ENCODE measurements around the gene FOXD2.

FOXD2 gene

DNA sequence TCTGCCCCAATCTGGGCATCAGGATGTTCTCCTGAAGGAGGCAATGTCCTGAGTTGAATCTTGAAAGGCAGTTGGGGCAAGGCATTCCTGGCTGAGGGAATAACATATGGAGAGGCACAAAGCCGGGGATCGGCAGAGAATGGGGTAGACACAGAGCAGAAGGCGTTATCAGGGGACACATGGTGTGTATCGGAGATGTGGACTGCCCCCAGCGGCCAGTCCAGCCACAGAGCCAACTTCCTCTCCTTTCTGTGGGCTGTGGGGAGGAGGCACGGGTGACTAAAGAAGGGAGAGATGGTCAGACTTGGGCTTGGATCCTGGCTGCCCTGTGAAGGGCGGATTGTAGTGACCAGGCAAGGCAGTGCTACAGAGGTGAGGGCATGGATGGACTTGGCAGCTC lies 32.1 kb downstream of the FOXD2 start:
- H2BK15ac ChIP-seq (ENCODE audit: low read length), result no peak overlapping the region
- no peak overlapping the region for H2BK12ac ChIP-seq (ENCODE audit: low read length)
- H4K8ac ChIP-seq (ENCODE audit: low read depth, low read length), result no peak overlapping the region
- H3K4me2 ChIP-seq (ENCODE audit: insufficient read depth, low read length, poor library complexity, severe bottlenecking), result no peak overlapping the region
- no peak overlapping the region for H4K91ac ChIP-seq (ENCODE audit: low read depth, low read length, poor library complexity)
- peak overlapping the region; percentile 40 for H2AK5ac ChIP-seq (ENCODE audit: low read depth, low read length)
- no peak overlapping the region for H3K4ac ChIP-seq (ENCODE audit: low read length)
- peaks cover 0 to 6% (median 0%) of the 10 kb centered on the region in 3 experiments for H3K27me3 ChIP-seq (ENCODE audit: control insufficient read depth in 3 of 3, insufficient read depth in 3 of 3, low read depth in 1 of 3, low read length in 3 of 3)
- H3K14ac ChIP-seq (ENCODE audit: low read length), result no peak overlapping the region
- no peaks in the 10 kb centered on the region for H3K36me3 ChIP-seq (replicated peaks in 1 of 2; ENCODE audit: control insufficient read depth in 2 of 2, insufficient read depth in 2 of 2, low read length in 2 of 2)
- H2BK120ac ChIP-seq (ENCODE audit: low read depth, low read length), result no peak overlapping the region
- no peak overlapping the region for H2AFZ ChIP-seq (ENCODE audit: low read length)
- H3K4me3 ChIP-seq (ENCODE audit: low read length in 2 of 2), result peak overlapping the region in 1 of 2 donors; percentile 14
- H3K79me1 ChIP-seq (ENCODE audit: low read depth, low read length), result no peaks in the 10 kb centered on the region
- no peak overlapping the region for H3K18ac ChIP-seq (ENCODE audit: low read length)
- no peak for DNase-seq (ENCODE audit: low spot score)
- H3K9ac ChIP-seq (ENCODE audit: low read depth, low read length, poor library complexity), result no peak overlapping the region
- no peaks in the 10 kb centered on the region for H3K9me3 ChIP-seq (replicated peaks in 1 of 2; ENCODE audit: control insufficient read depth in 2 of 2, insufficient read depth in 1 of 2, low read depth in 1 of 2, low read length in 2 of 2)
- H2BK5ac ChIP-seq (ENCODE audit: low read length), result no peak overlapping the region
- no peak overlapping the region for H3K27ac ChIP-seq (replicated peaks; ENCODE audit: low read length)
- peak overlapping the region; percentile 50 for H3K23ac ChIP-seq (ENCODE audit: low read depth, low read length, poor library complexity)
- no peaks in the 10 kb centered on the region for H3K4me1 ChIP-seq (ENCODE audit: control insufficient read depth in 2 of 2, insufficient read depth in 1 of 2, low read depth in 1 of 2, low read length in 2 of 2)
- WGBS, 2 donors (ENCODE audit: extremely low coverage in 2 of 2, insufficient read length in 2 of 2, insufficient replicate concordance in 1 of 2), result no CpG with 5 or more reads among the region's 7 CpGs

DNA sequence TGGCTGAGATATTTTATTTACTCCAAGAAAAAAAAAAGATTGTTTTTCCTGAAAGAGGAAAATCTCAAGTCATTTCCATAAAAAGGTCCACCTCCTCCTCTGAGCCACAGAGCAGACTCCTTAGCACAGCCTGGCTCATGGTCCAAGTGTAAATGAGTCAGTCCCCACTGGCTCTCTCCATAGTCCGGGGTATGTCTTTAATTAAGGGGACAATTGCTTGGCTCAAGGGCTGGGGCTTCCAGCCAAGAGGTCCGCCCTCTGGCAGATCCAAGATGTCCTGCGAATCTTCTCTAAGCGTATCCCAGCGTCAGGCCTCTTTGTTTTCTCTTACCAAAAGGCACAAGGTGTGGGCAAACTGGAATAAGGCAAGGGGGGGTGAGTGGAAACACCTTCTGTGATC lies 33.3 kb downstream of the FOXD2 start:
- no peak overlapping the region for H2BK120ac ChIP-seq (ENCODE audit: low read depth, low read length)
- no peak overlapping the region for H3K4ac ChIP-seq (ENCODE audit: low read length)
- H4K8ac ChIP-seq (ENCODE audit: low read depth, low read length), result no peak overlapping the region
- no peak overlapping the region for H2AK5ac ChIP-seq (ENCODE audit: low read depth, low read length)
- no peaks in the 10 kb centered on the region for H3K9me3 ChIP-seq (replicated peaks in 1 of 2; ENCODE audit: control insufficient read depth in 2 of 2, insufficient read depth in 1 of 2, low read depth in 1 of 2, low read length in 2 of 2)
- H3K4me3 ChIP-seq (ENCODE audit: low read length in 2 of 2), result no peak overlapping the region
- no peak overlapping the region for H3K18ac ChIP-seq (ENCODE audit: low read length)
- no peak overlapping the region for H3K9ac ChIP-seq (ENCODE audit: low read depth, low read length, poor library complexity)
- H2BK5ac ChIP-seq (ENCODE audit: low read length), result no peak overlapping the region
- no peak overlapping the region for H2BK15ac ChIP-seq (ENCODE audit: low read length)
- no peak overlapping the region for H3K4me2 ChIP-seq (ENCODE audit: insufficient read depth, low read length, poor library complexity, severe bottlenecking)
- no peaks in the 10 kb centered on the region for H3K4me1 ChIP-seq (ENCODE audit: control insufficient read depth in 2 of 2, insufficient read depth in 1 of 2, low read depth in 1 of 2, low read length in 2 of 2)
- no peaks in the 10 kb centered on the region for H3K36me3 ChIP-seq (replicated peaks in 1 of 2; ENCODE audit: control insufficient read depth in 2 of 2, insufficient read depth in 2 of 2, low read length in 2 of 2)
- DNase-seq (ENCODE audit: low spot score), result no peak
- H3K27me3 ChIP-seq (ENCODE audit: control insufficient read depth in 3 of 3, insufficient read depth in 3 of 3, low read depth in 1 of 3, low read length in 3 of 3), result no peaks in the 10 kb centered on the region
- WGBS, 2 donors (ENCODE audit: extremely low coverage in 2 of 2, insufficient read length in 2 of 2, insufficient replicate concordance in 1 of 2), result no CpG with 5 or more reads among the region's 5 CpGs
- no peak overlapping the region for H4K91ac ChIP-seq (ENCODE audit: low read depth, low read length, poor library complexity)
- H3K79me1 ChIP-seq (ENCODE audit: low read depth, low read length), result no peaks in the 10 kb centered on the region
- H3K23ac ChIP-seq (ENCODE audit: low read depth, low read length, poor library complexity), result no peak overlapping the region
- H3K14ac ChIP-seq (ENCODE audit: low read length), result no peak overlapping the region
- H2BK12ac ChIP-seq (ENCODE audit: low read length), result no peak overlapping the region
- H2AFZ ChIP-seq (ENCODE audit: low read length), result no peak overlapping the region
- no peak overlapping the region for H3K27ac ChIP-seq (replicated peaks; ENCODE audit: low read length)

DNA sequence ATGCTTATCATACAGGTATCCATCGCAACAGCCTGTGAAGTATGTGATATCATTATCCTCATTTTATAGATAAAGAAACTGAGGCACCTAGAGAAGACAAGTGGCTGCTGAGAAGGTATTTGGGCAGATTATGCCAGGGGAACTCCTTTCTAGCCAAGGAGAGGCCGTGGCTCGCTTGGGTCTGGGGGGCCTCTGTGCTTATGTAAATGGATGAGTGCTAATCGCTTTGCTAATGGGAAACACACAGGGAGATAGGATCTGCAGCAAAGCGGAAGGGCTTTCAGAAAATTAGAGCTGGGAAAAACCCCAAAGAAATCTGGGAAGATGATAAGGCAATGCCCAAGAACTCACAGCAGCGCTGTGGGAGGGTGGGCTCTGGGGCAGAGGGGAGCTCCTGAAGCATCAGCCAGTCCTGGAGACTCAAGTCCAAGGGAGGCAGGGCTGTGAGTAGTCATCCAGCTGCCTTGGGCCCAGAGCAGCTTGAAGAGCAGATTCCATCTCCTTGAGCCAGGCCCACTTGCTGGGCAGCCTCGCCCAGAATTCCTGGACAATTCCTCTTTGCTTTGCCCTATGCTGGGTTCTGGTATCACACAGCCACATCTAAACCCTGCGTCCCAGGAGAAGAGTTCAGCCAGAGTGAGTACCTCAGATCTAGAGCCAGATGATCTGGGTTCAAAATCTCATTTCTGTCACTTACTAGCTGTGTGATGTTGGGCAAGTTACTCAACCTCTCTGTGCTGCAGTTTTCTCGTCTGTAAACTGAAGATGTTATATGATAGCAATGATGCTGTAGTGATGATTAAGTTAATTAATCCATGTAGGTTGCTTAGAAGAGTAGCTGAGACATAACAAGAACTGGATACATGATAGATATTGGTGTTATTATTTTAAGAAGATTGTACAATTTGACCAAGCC lies 36.7 kb downstream of the FOXD2 start:
- no peak overlapping the region for H3K18ac ChIP-seq (ENCODE audit: low read length)
- H3K36me3 ChIP-seq (replicated peaks in 1 of 2; ENCODE audit: control insufficient read depth in 2 of 2, insufficient read depth in 2 of 2, low read length in 2 of 2), result no peaks in the 10 kb centered on the region
- H3K4me2 ChIP-seq (ENCODE audit: insufficient read depth, low read length, poor library complexity, severe bottlenecking), result no peak overlapping the region
- H3K9ac ChIP-seq (ENCODE audit: low read depth, low read length, poor library complexity), result no peak overlapping the region
- no peak overlapping the region for H3K4me3 ChIP-seq (ENCODE audit: low read length in 2 of 2)
- H2BK5ac ChIP-seq (ENCODE audit: low read length), result no peak overlapping the region
- no peak overlapping the region for H2AFZ ChIP-seq (ENCODE audit: low read length)
- no peak overlapping the region for H2AK5ac ChIP-seq (ENCODE audit: low read depth, low read length)
- H2BK12ac ChIP-seq (ENCODE audit: low read length), result no peak overlapping the region
- no peak overlapping the region for H4K8ac ChIP-seq (ENCODE audit: low read depth, low read length)
- H3K14ac ChIP-seq (ENCODE audit: low read length), result no peak overlapping the region
- H2BK120ac ChIP-seq (ENCODE audit: low read depth, low read length), result no peak overlapping the region
- H3K27me3 ChIP-seq (ENCODE audit: control insufficient read depth in 3 of 3, insufficient read depth in 3 of 3, low read depth in 1 of 3, low read length in 3 of 3), result peaks cover 0 to 20% (median 0%) of the 10 kb centered on the region in 3 experiments
- no peak for DNase-seq (ENCODE audit: low spot score)
- no peaks in the 10 kb centered on the region for H3K79me1 ChIP-seq (ENCODE audit: low read depth, low read length)
- no peak overlapping the region for H3K4ac ChIP-seq (ENCODE audit: low read length)
- peak overlapping the region; percentile 14 for H3K23ac ChIP-seq (ENCODE audit: low read depth, low read length, poor library complexity)
- H2BK15ac ChIP-seq (ENCODE audit: low read length), result no peak overlapping the region
- peaks cover 0 to under 1% of the 10 kb centered on the region in 2 donors for H3K9me3 ChIP-seq (replicated peaks in 1 of 2; ENCODE audit: control insufficient read depth in 2 of 2, insufficient read depth in 1 of 2, low read depth in 1 of 2, low read length in 2 of 2)
- WGBS, 2 donors (ENCODE audit: extremely low coverage in 2 of 2, insufficient read length in 2 of 2, insufficient replicate concordance in 1 of 2), result no CpG with 5 or more reads among the region's 9 CpGs
- H3K27ac ChIP-seq (replicated peaks; ENCODE audit: low read length), result no peak overlapping the region
- H3K4me1 ChIP-seq (ENCODE audit: control insufficient read depth in 2 of 2, insufficient read depth in 1 of 2, low read depth in 1 of 2, low read length in 2 of 2), result peaks cover 0 to 4% of the 10 kb centered on the region in 2 donors
- no peak overlapping the region for H4K91ac ChIP-seq (ENCODE audit: low read depth, low read length, poor library complexity)

DNA sequence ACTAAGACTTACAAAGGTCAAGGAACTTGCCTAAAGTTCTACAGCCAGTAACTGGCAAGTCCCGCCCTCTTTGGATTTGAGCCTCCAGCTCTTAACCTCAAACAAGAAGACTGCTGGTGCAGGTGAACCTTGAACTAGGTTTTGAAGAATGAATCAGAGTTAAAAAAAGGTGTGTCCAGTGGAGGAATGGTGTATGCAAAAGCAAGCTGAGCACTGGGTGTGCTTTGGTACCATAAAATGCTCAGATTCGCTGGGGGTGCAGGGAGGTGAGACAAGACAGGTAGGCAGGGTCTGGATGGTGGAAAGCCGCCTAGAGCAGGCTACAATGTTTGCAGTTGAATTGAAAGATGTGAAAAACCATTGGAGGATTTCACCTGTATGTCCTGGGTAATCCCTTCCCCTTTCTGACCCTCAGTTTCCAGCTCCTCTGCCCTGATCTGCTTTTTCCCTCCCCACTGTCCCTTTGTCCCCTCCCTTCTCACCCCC lies 39.8 kb downstream of the FOXD2 start:
- Histone ChIP-seq H4K91ac (ENCODE audit: low read depth, low read length, poor library complexity) (no peak overlapping the region), H3K23ac (ENCODE audit: low read depth, low read length, poor library complexity) (no peak overlapping the region), H3K79me1 (ENCODE audit: low read depth, low read length) (no peaks in the 10 kb centered on the region), H3K4ac (ENCODE audit: low read length) (no peak overlapping the region), H3K9me3 (replicated peaks in 1 of 2; ENCODE audit: control insufficient read depth in 2 of 2, insufficient read depth in 1 of 2, low read depth in 1 of 2, low read length in 2 of 2) (peaks cover 0 to 2% of the 10 kb centered on the region in 2 donors), H3K4me3 (ENCODE audit: low read length in 2 of 2) (no peak overlapping the region), H3K27me3 (ENCODE audit: control insufficient read depth in 3 of 3, insufficient read depth in 3 of 3, low read depth in 1 of 3, low read length in 3 of 3) (peaks cover 0 to 33% (median 0%) of the 10 kb centered on the region in 3 experiments), H4K8ac (ENCODE audit: low read depth, low read length) (no peak overlapping the region), H3K27ac (replicated peaks; ENCODE audit: low read length) (no peak overlapping the region), H2BK5ac (ENCODE audit: low read length) (no peak overlapping the region), H3K14ac (ENCODE audit: low read length) (no peak overlapping the region), H3K18ac (ENCODE audit: low read length) (no peak overlapping the region), H2BK12ac (ENCODE audit: low read length) (no peak overlapping the region), H2BK120ac (ENCODE audit: low read depth, low read length) (no peak overlapping the region), H2AK5ac (ENCODE audit: low read depth, low read length) (peak overlapping the region; percentile 57), H2BK15ac (ENCODE audit: low read length) (no peak overlapping the region), H2AFZ (ENCODE audit: low read length) (no peak overlapping the region), H3K4me2 (ENCODE audit: insufficient read depth, low read length, poor library complexity, severe bottlenecking) (no peak overlapping the region), H3K36me3 (replicated peaks in 1 of 2; ENCODE audit: control insufficient read depth in 2 of 2, insufficient read depth in 2 of 2, low read length in 2 of 2) (no peaks in the 10 kb centered on the region), H3K9ac (ENCODE audit: low read depth, low read length, poor library complexity) (no peak overlapping the region), H3K4me1 (ENCODE audit: control insufficient read depth in 2 of 2, insufficient read depth in 1 of 2, low read depth in 1 of 2, low read length in 2 of 2) (peaks cover 0 to 4% of the 10 kb centered on the region in 2 donors)
- no peak for DNase-seq (ENCODE audit: low spot score)
- WGBS, 2 donors (ENCODE audit: extremely low coverage in 2 of 2, insufficient read length in 2 of 2, insufficient replicate concordance in 1 of 2), result no CpG with 5 or more reads among the region's 3 CpGs

Data from neuronal stem cell (in vitro differentiated cells).